Peyer's patch (tissue), 4 donors: ENCODE data around the gene CD38. TPM values are rescaled to one million over a fixed set of nuclear protein-coding genes. Genes with fewer than 3 reads are reported as not detected.

Source experiments
- DNase-seq, 3 donors: peaks; one replicate each; pipeline ENCODE4 v3.0.0-alpha.2; 2017 to 2019
- H3K27ac ChIP-seq, 4 donors: fragments of 200-600 bp; sonication (generic); one replicate each; pipeline ENCODE4 v1.5.1; 2016 to 2019
- H3K27me3 ChIP-seq, 2 donors: fragments of 200-600 bp; sonication (generic); one replicate each; pipeline ENCODE4 v1.5.1; 2019
- H3K36me3 ChIP-seq, 3 donors: fragments of 200-600 bp; sonication (generic); one replicate each; pipeline ENCODE4 v1.5.1; 2016 to 2019
- H3K4me1 ChIP-seq, 4 donors: fragments of 200-600 bp; sonication (generic); one replicate each; pipeline ENCODE4 v1.5.1; 2016 to 2019
- H3K4me3 ChIP-seq, 4 donors: fragments of 200-600 bp; sonication (generic); 1 replicate in 3 of 4; 2 replicates in 1 of 4; pipeline ENCODE4 v1.5.1; 2016 to 2019; ENCODE audit warnings: mild to moderate bottlenecking in 1 of 4
- H3K9me3 ChIP-seq, 4 donors: fragments of 200-600 bp; sonication (generic); one replicate each; pipeline ENCODE4 v1.5.1; 2016 to 2019; ENCODE audit warnings: mild to moderate bottlenecking in 1 of 4
- CTCF ChIP-seq, 6 experiments: fragments of 450-650 bp in 4 of 6; fragments of 200-600 bp in 2 of 6; sonication (generic) in 1 of 6; IDR thresholded peaks; one replicate each; pipeline ENCODE4 v1.5.1; 2017 to 2019; ENCODE audit warnings: antibody characterized with exemption in 6 of 6, mild to moderate bottlenecking in 3 of 6, moderate library complexity in 1 of 6
- POLR2A ChIP-seq, 2 donors: fragments of 450-650 bp; IDR thresholded peaks; one replicate each; pipeline ENCODE4 v1.5.1; 2017; ENCODE audit warnings: antibody characterized with exemption in 2 of 2, mild to moderate bottlenecking in 2 of 2, moderate library complexity in 2 of 2
- total RNA-seq, 4 donors: library from RNA; depleted of rRNA; stranded (reverse); fragments of >200 nt; gene quantifications; one replicate each; pipeline ENCODE4 v1.1.0, GENCODE V29; 2016

The CD38 gene
- total RNA-seq, 4 donors from 2014 or later = 2.1 to 19.0 (median 3.9) TPM

- H3K4me3 ChIP-seq = no peak overlapping the region
- H3K36me3 ChIP-seq = no peaks in the 10 kb centered on the region
- TF ChIP-seq POLR2A (IDR thresholded peaks at IDR 0.05) (no peak), CTCF (IDR thresholded peaks at IDR 0.05) (no peak)
- H3K9me3 ChIP-seq = no peaks in the 10 kb centered on the region
- DNase-seq = no peak
- H3K27me3 ChIP-seq = no peaks in the 10 kb centered on the region
- H3K4me1 ChIP-seq = no peaks in the 10 kb centered on the region
- no peak overlapping the region for H3K27ac ChIP-seq
Observed at GRCh38 chr4:15744016-15744545, 34.0 kb upstream of the CD38 start.

- no peak overlapping the region for H3K4me3 ChIP-seq
- no peak for DNase-seq
- H3K9me3 ChIP-seq = no peaks in the 10 kb centered on the region
- H3K36me3 ChIP-seq = no peaks in the 10 kb centered on the region
- no peak for TF ChIP-seq POLR2A (IDR thresholded peaks at IDR 0.05)
- TF ChIP-seq CTCF (IDR thresholded peaks at IDR 0.05) = no peak
- H3K27me3 ChIP-seq = no peaks in the 10 kb centered on the region
- no peaks in the 10 kb centered on the region for H3K4me1 ChIP-seq
- no peak overlapping the region for H3K27ac ChIP-seq
Observed at GRCh38 chr4:15746110-15746509, 32.0 kb upstream of the CD38 start.

GRCh38 chr4:15749001-15749400 lies 29.1 kb upstream of the CD38 start:
- Histone ChIP-seq H3K27me3 (no peaks in the 10 kb centered on the region), H3K9me3 (no peaks in the 10 kb centered on the region), H3K36me3 (no peaks in the 10 kb centered on the region), H3K4me1 (no peaks in the 10 kb centered on the region), H3K27ac (no peak overlapping the region), H3K4me3 (no peak overlapping the region)
- TF ChIP-seq CTCF (IDR thresholded peaks at IDR 0.05) (no peak), POLR2A (IDR thresholded peaks at IDR 0.05) (no peak)
- DNase-seq = no peak

- no peaks in the 10 kb centered on the region for H3K36me3 ChIP-seq
- no peak for DNase-seq
- TF ChIP-seq CTCF (IDR thresholded peaks at IDR 0.05) = no peak
- no peak for TF ChIP-seq POLR2A (IDR thresholded peaks at IDR 0.05)
Observed at GRCh38 chr4:15751153-15751552, 27.0 kb upstream of the CD38 start.

GRCh38 chr4:15753081-15753480 lies 25.0 kb upstream of the CD38 start:
- no peak for DNase-seq
- TF ChIP-seq CTCF (IDR thresholded peaks at IDR 0.05) (no peak), POLR2A (IDR thresholded peaks at IDR 0.05) (no peak)
- Histone ChIP-seq H3K9me3 (no peaks in the 10 kb centered on the region), H3K27ac (no peak overlapping the region), H3K4me3 (no peak overlapping the region), H3K4me1 (no peaks in the 10 kb centered on the region), H3K27me3 (no peaks in the 10 kb centered on the region), H3K36me3 (no peaks in the 10 kb centered on the region)

More at GRCh38 chr4:15751153-15751552, 27.0 kb upstream of the CD38 start:
- Histone ChIP-seq H3K9me3 (no peaks in the 10 kb centered on the region), H3K4me3 (no peak overlapping the region), H3K27me3 (no peaks in the 10 kb centered on the region), H3K4me1 (no peaks in the 10 kb centered on the region), H3K27ac (no peak overlapping the region)

GRCh38 chr4:15753786-15754185 lies 24.3 kb upstream of the CD38 start:
- DNase-seq = no peak
- no peak overlapping the region for H3K27ac ChIP-seq
- H3K4me3 ChIP-seq = no peak overlapping the region
- H3K36me3 ChIP-seq = no peaks in the 10 kb centered on the region
- H3K9me3 ChIP-seq = no peaks in the 10 kb centered on the region
- no peak for TF ChIP-seq POLR2A (IDR thresholded peaks at IDR 0.05)
- no peak for TF ChIP-seq CTCF (IDR thresholded peaks at IDR 0.05)
- no peaks in the 10 kb centered on the region for H3K27me3 ChIP-seq
- no peaks in the 10 kb centered on the region for H3K4me1 ChIP-seq
